Muscle layer of duodenum (tissue), 2 donors: Measurements from ENCODE around the gene SDR42E2.

ENCODE experiments used
- H3K27ac ChIP-seq: one replicate; pipeline ENCODE4 v1.7.0; 2013; ENCODE audit warnings: mild to moderate bottlenecking, low read length
- H3K27me3 ChIP-seq: one replicate; pipeline ENCODE4 v1.7.0; 2013; ENCODE audit warnings: low read depth, mild to moderate bottlenecking, control low read depth, low read length
- H3K36me3 ChIP-seq, 2 donors: one replicate each; pipeline ENCODE4 v1.7.0; 2013; ENCODE audit warnings: low read length in 2 of 2, control low read depth in 1 of 2, mild to moderate bottlenecking in 1 of 2; ENCODE audit not compliant: insufficient read depth in 2 of 2, control insufficient read depth in 1 of 2
- H3K4me1 ChIP-seq, 2 donors: one replicate each; pipeline ENCODE4 v1.7.0; 2013; ENCODE audit warnings: low read length in 2 of 2, mild to moderate bottlenecking in 2 of 2, control low read depth in 1 of 2, moderate library complexity in 1 of 2; ENCODE audit not compliant: insufficient read depth in 2 of 2, control insufficient read depth in 1 of 2
- H3K4me3 ChIP-seq, 2 donors: one replicate each; pipeline ENCODE4 v1.7.0; 2013; ENCODE audit warnings: low read length in 2 of 2, low read depth in 1 of 2, mild to moderate bottlenecking in 1 of 2
- H3K9me3 ChIP-seq, 2 donors: one replicate each; pipeline ENCODE4 v1.7.0; 2013; ENCODE audit warnings: low read length in 2 of 2, control low read depth in 1 of 2, mild to moderate bottlenecking in 1 of 2; ENCODE audit not compliant: control insufficient read depth in 1 of 2
- donor health status: healthy.

SDR42E2 gene

GRCh38 chr16:22184615-22184968, 22.3 kb downstream of the SDR42E2 start:
- H3K4me1 ChIP-seq = peaks cover 7 to 11% of the 10 kb centered on the region in 2 donors
- no peaks in the 10 kb centered on the region for H3K36me3 ChIP-seq
- H3K27me3 ChIP-seq = no peaks in the 10 kb centered on the region
- H3K9me3 ChIP-seq = no peaks in the 10 kb centered on the region
- H3K27ac ChIP-seq = no peak overlapping the region
- no peak overlapping the region for H3K4me3 ChIP-seq

GRCh38 chr16:22186517-22186916, 24.2 kb downstream of the SDR42E2 start:
- Histone ChIP-seq H3K4me1 (peaks cover 9 to 14% of the 10 kb centered on the region in 2 donors), H3K4me3 (no peak overlapping the region), H3K27ac (no peak overlapping the region), H3K36me3 (peaks cover 0 to 2% of the 10 kb centered on the region in 2 donors), H3K27me3 (no peaks in the 10 kb centered on the region), H3K9me3 (no peaks in the 10 kb centered on the region)

GRCh38 chr16:22188267-22188594, 25.9 kb downstream of the SDR42E2 start:
- no peak overlapping the region for H3K27ac ChIP-seq
- no peaks in the 10 kb centered on the region for H3K9me3 ChIP-seq
- H3K27me3 ChIP-seq = no peaks in the 10 kb centered on the region
- H3K4me1 ChIP-seq = peaks cover 14 to 19% of the 10 kb centered on the region in 2 donors
- H3K4me3 ChIP-seq = no peak overlapping the region
- H3K36me3 ChIP-seq = peaks cover 0 to 5% of the 10 kb centered on the region in 2 donors

GRCh38 chr16:22188595-22189442, 26.5 kb downstream of the SDR42E2 start:
- Histone ChIP-seq H3K9me3 (no peaks in the 10 kb centered on the region), H3K27me3 (no peaks in the 10 kb centered on the region), H3K4me1 (peaks cover 14 to 19% of the 10 kb centered on the region in 2 donors), H3K27ac (peak overlapping the region; percentile 87), H3K4me3 (peak overlapping the region in 1 of 2 donors; percentile 46), H3K36me3 (peaks cover 0 to 5% of the 10 kb centered on the region in 2 donors)

- peaks cover 14 to 19% of the 10 kb centered on the region in 2 donors for H3K4me1 ChIP-seq
- no peaks in the 10 kb centered on the region for H3K9me3 ChIP-seq
- H3K36me3 ChIP-seq = peaks cover 0 to 5% of the 10 kb centered on the region in 2 donors
- no peaks in the 10 kb centered on the region for H3K27me3 ChIP-seq
- H3K27ac ChIP-seq = peak overlapping the region; percentile 87
- peak overlapping the region; percentile 46 to 97 for H3K4me3 ChIP-seq
Measured at GRCh38 chr16:22189473-22190080, 27.3 kb downstream of the SDR42E2 start.

GRCh38 chr16:22190081-22190775, 27.9 kb downstream of the SDR42E2 start:
- H3K4me3 ChIP-seq = peak overlapping the region; percentile 46 to 97
- no peaks in the 10 kb centered on the region for H3K27me3 ChIP-seq
- H3K9me3 ChIP-seq = no peaks in the 10 kb centered on the region
- peak overlapping the region; percentile 87 for H3K27ac ChIP-seq
- H3K4me1 ChIP-seq = peaks cover 14 to 21% of the 10 kb centered on the region in 2 donors
- H3K36me3 ChIP-seq = peaks cover 0 to 5% of the 10 kb centered on the region in 2 donors

- Histone ChIP-seq H3K27me3 (no peaks in the 10 kb centered on the region), H3K9me3 (no peaks in the 10 kb centered on the region), H3K27ac (peak overlapping the region; percentile 93), H3K4me1 (peaks cover 14 to 25% of the 10 kb centered on the region in 2 donors), H3K36me3 (peaks cover 0 to 5% of the 10 kb centered on the region in 2 donors), H3K4me3 (peak overlapping the region; percentile 52 to 58)
Measured at GRCh38 chr16:22190776-22191531, 28.6 kb downstream of the SDR42E2 start.

GRCh38 chr16:22191532-22192260, 29.4 kb downstream of the SDR42E2 start:
- Histone ChIP-seq H3K9me3 (no peaks in the 10 kb centered on the region), H3K27me3 (no peaks in the 10 kb centered on the region)

GRCh38 chr16:22192261-22193062, 30.2 kb downstream of the SDR42E2 start:
- H3K36me3 ChIP-seq = peaks cover 0 to 5% of the 10 kb centered on the region in 2 donors
- peaks cover 14 to 25% of the 10 kb centered on the region in 2 donors for H3K4me1 ChIP-seq
- H3K27me3 ChIP-seq = no peaks in the 10 kb centered on the region
- H3K4me3 ChIP-seq = peak overlapping the region; percentile 52 to 58
- H3K9me3 ChIP-seq = no peaks in the 10 kb centered on the region
- H3K27ac ChIP-seq = peak overlapping the region; percentile 93

More at GRCh38 chr16:22191532-22192260, 29.4 kb downstream of the SDR42E2 start:
- Histone ChIP-seq H3K4me3 (peak overlapping the region; percentile 52 to 58), H3K4me1 (peaks cover 14 to 25% of the 10 kb centered on the region in 2 donors), H3K27ac (peak overlapping the region; percentile 93), H3K36me3 (peaks cover 0 to 5% of the 10 kb centered on the region in 2 donors)

GRCh38 chr16:22193063-22193411, 30.7 kb downstream of the SDR42E2 start:
- Histone ChIP-seq H3K4me1 (peaks cover 14 to 25% of the 10 kb centered on the region in 2 donors), H3K4me3 (no peak overlapping the region), H3K27ac (peak overlapping the region; percentile 93), H3K36me3 (peaks cover 0 to 5% of the 10 kb centered on the region in 2 donors), H3K27me3 (no peaks in the 10 kb centered on the region), H3K9me3 (no peaks in the 10 kb centered on the region)
